Activated T-helper 2 cell treated with anti-CD3 and anti-CD28 coated beads, Interferon-gamma antibody, Interleukin-2, Interleukin-4, amounts not matched to agents 10 μg/mL and 5 μg/mL and 100 μg/mL, durations not matched to agents 14 hours and 24 hours and 36 hours (primary cell): ENCODE measurements around the gene ABHD17A. TPM values are rescaled to one million over a fixed set of nuclear protein-coding genes. Genes with fewer than 3 reads are reported as not detected.

Experiments
- DNase-seq: peaks from one replicate; pipeline ENCODE4 v3.0.0; 2021; ENCODE audit warnings: low spot score
- H3K27ac Mint-ChIP-seq: one replicate; pipeline ENCODE4 v1.8.0; 2021; ENCODE audit warnings: mixed read lengths
- H3K27me3 Mint-ChIP-seq: one replicate; pipeline ENCODE4 v1.8.0; 2021; ENCODE audit warnings: low read depth, mixed read lengths
- H3K36me3 Mint-ChIP-seq: one replicate; pipeline ENCODE4 v1.8.0; 2021; ENCODE audit warnings: low read depth, mixed read lengths
- H3K4me1 Mint-ChIP-seq: one replicate; pipeline ENCODE4 v1.8.0; 2021; ENCODE audit warnings: low read depth, mixed read lengths
- H3K4me3 Mint-ChIP-seq: one replicate; pipeline ENCODE4 v1.8.0; 2021; ENCODE audit warnings: low read depth, mild to moderate bottlenecking, moderate library complexity, mixed read lengths
- H3K9me3 Mint-ChIP-seq: one replicate; pipeline ENCODE4 v1.8.0; 2021; ENCODE audit warnings: mixed read lengths
- intact Hi-C: fragments of 100-400 bp; cut with micrococcal nuclease; formaldehyde crosslinking; loops from one replicate; pipeline ENCODE4 v1.15.1; 2023
- total RNA-seq: library from RNA; stranded (reverse); gene quantifications from 2 replicates; pipeline ENCODE4 v1.2.3, GENCODE V29; 2022

The ABHD17A gene
- total RNA-seq, 1 donor from 2014 or later: 100 TPM

GRCh38 chr19:1918975-1919374, 33.7 kb upstream of the ABHD17A start:
- intact Hi-C loops: no loop called here
- Mint-ChIP-seq H3K4me3 (no peak overlapping the region), H3K27ac (no peak overlapping the region), H3K4me1 (peaks cover 12% of the 10 kb centered on the region), H3K36me3 (peaks cover 10% of the 10 kb centered on the region), H3K9me3 (no peaks in the 10 kb centered on the region), H3K27me3 (no peaks in the 10 kb centered on the region)
- DNase-seq: no peak

GRCh38 chr19:1917926-1918325, 32.6 kb upstream of the ABHD17A start:
- intact Hi-C loops: no loop called here
- no peak overlapping the region for H3K4me3 Mint-ChIP-seq
- H3K4me1 Mint-ChIP-seq: peaks cover 8% of the 10 kb centered on the region
- no peak overlapping the region for H3K27ac Mint-ChIP-seq
- H3K36me3 Mint-ChIP-seq: peaks cover 11% of the 10 kb centered on the region
- no peak for DNase-seq
- no peaks in the 10 kb centered on the region for H3K9me3 Mint-ChIP-seq
- H3K27me3 Mint-ChIP-seq: no peaks in the 10 kb centered on the region

GRCh38 chr19:1917146-1917545, 31.9 kb upstream of the ABHD17A start:
- Mint-ChIP-seq H3K27ac (no peak overlapping the region), H3K4me3 (no peak overlapping the region), H3K27me3 (no peaks in the 10 kb centered on the region), H3K36me3 (peaks cover 11% of the 10 kb centered on the region), H3K4me1 (peaks cover 7% of the 10 kb centered on the region), H3K9me3 (no peaks in the 10 kb centered on the region)
- no peak for DNase-seq
- intact Hi-C loops: no loop called here

- intact Hi-C loops: no loop called here
- DNase-seq: no peak
- Mint-ChIP-seq H3K4me1 (peaks cover 3% of the 10 kb centered on the region), H3K9me3 (no peaks in the 10 kb centered on the region), H3K27me3 (no peaks in the 10 kb centered on the region), H3K4me3 (no peak overlapping the region), H3K27ac (no peak overlapping the region), H3K36me3 (peaks cover 5% of the 10 kb centered on the region)
These were observed 29.6 kb upstream of the ABHD17A start for GRCh38 chr19:1914826-1915341.

GRCh38 chr19:1913781-1914577, 28.7 kb upstream of the ABHD17A start:
- Mint-ChIP-seq H3K36me3 (peaks cover 5% of the 10 kb centered on the region), H3K27me3 (no peaks in the 10 kb centered on the region)
- intact Hi-C loops: no loop called here

GRCh38 chr19:1912760-1913505, 27.6 kb upstream of the ABHD17A start:
- intact Hi-C loops: no loop called here
- Mint-ChIP-seq H3K9me3 (no peaks in the 10 kb centered on the region), H3K36me3 (peaks cover 5% of the 10 kb centered on the region), H3K27me3 (no peaks in the 10 kb centered on the region), H3K27ac (no peak overlapping the region), H3K4me1 (peaks cover 3% of the 10 kb centered on the region), H3K4me3 (no peak overlapping the region)
- no peak for DNase-seq

More at GRCh38 chr19:1913781-1914577, 28.7 kb upstream of the ABHD17A start:
- H3K9me3 Mint-ChIP-seq: no peaks in the 10 kb centered on the region
- H3K27ac Mint-ChIP-seq: no peak overlapping the region
- H3K4me3 Mint-ChIP-seq: no peak overlapping the region
- H3K4me1 Mint-ChIP-seq: peaks cover 3% of the 10 kb centered on the region
- DNase-seq: no peak

- H3K9me3 Mint-ChIP-seq: no peaks in the 10 kb centered on the region
These were observed 26.7 kb upstream of the ABHD17A start for GRCh38 chr19:1911995-1912394.

GRCh38 chr19:1911098-1911497, 25.8 kb upstream of the ABHD17A start:
- Mint-ChIP-seq H3K4me3 (no peak overlapping the region), H3K4me1 (peaks cover 3% of the 10 kb centered on the region), H3K27me3 (no peaks in the 10 kb centered on the region), H3K36me3 (peaks cover 5% of the 10 kb centered on the region), H3K27ac (no peak overlapping the region), H3K9me3 (no peaks in the 10 kb centered on the region)
- DNase-seq: no peak
- intact Hi-C loops: no loop called here

More at GRCh38 chr19:1911995-1912394, 26.7 kb upstream of the ABHD17A start:
- DNase-seq: no peak
- Mint-ChIP-seq H3K27me3 (no peaks in the 10 kb centered on the region), H3K27ac (no peak overlapping the region), H3K36me3 (peaks cover 5% of the 10 kb centered on the region), H3K4me3 (no peak overlapping the region), H3K4me1 (peaks cover 3% of the 10 kb centered on the region)
- intact Hi-C loops: no loop called here

- H3K27ac Mint-ChIP-seq: no peak overlapping the region
- H3K9me3 Mint-ChIP-seq: no peaks in the 10 kb centered on the region
These were observed 24.9 kb upstream of the ABHD17A start for GRCh38 chr19:1910177-1910576.

GRCh38 chr19:1909761-1910080, 24.4 kb upstream of the ABHD17A start:
- Mint-ChIP-seq H3K27me3 (no peaks in the 10 kb centered on the region), H3K4me1 (peaks cover 7% of the 10 kb centered on the region), H3K27ac (no peak overlapping the region), H3K36me3 (peaks cover 5% of the 10 kb centered on the region), H3K9me3 (no peaks in the 10 kb centered on the region), H3K4me3 (no peak overlapping the region)
- intact Hi-C loops: no loop called here
- DNase-seq: no peak

More at GRCh38 chr19:1910177-1910576, 24.9 kb upstream of the ABHD17A start:
- no peaks in the 10 kb centered on the region for H3K27me3 Mint-ChIP-seq
- intact Hi-C loops: no loop called here
- H3K4me1 Mint-ChIP-seq: peaks cover 6% of the 10 kb centered on the region
- no peak overlapping the region for H3K4me3 Mint-ChIP-seq
- DNase-seq: no peak
- H3K36me3 Mint-ChIP-seq: peaks cover 5% of the 10 kb centered on the region

- H3K4me1 Mint-ChIP-seq: peaks cover 18% of the 10 kb centered on the region
- no peak for DNase-seq
- intact Hi-C loops: no loop called here
- H3K27me3 Mint-ChIP-seq: no peaks in the 10 kb centered on the region
- H3K36me3 Mint-ChIP-seq: peaks cover 2% of the 10 kb centered on the region
- H3K9me3 Mint-ChIP-seq: no peaks in the 10 kb centered on the region
- H3K27ac Mint-ChIP-seq: no peak overlapping the region
- no peak overlapping the region for H3K4me3 Mint-ChIP-seq
These were observed 23.0 kb upstream of the ABHD17A start for GRCh38 chr19:1908364-1908678.

- no peak for DNase-seq
- H3K9me3 Mint-ChIP-seq: no peaks in the 10 kb centered on the region
- H3K4me3 Mint-ChIP-seq: no peak overlapping the region
- no peak overlapping the region for H3K27ac Mint-ChIP-seq
- H3K4me1 Mint-ChIP-seq: peaks cover 22% of the 10 kb centered on the region
- H3K27me3 Mint-ChIP-seq: no peaks in the 10 kb centered on the region
- H3K36me3 Mint-ChIP-seq: no peaks in the 10 kb centered on the region
- intact Hi-C loops: no loop called here
These were observed 22.5 kb upstream of the ABHD17A start for GRCh38 chr19:1907563-1908363.
